Uterus (tissue), 4 donors: ENCODE data around the gene KCNK3. TPM values are rescaled to one million over a fixed set of nuclear protein-coding genes. Genes with fewer than 3 reads are reported as not detected.
"Not testable (repeated sequence)": the region's sequence is repeated elsewhere in the genome, so short reads cannot be mapped to it uniquely, and the experiment has no call there.

ENCODE experiments used
- DNase-seq, 2 donors: peaks; one replicate each; pipeline ENCODE4 v3.0.0-alpha.2; 2019 to 2020
- H3K27ac ChIP-seq, 2 donors: fragments of 200-600 bp; sonication (generic); 1 replicate in 1 of 2; 2 replicates in 1 of 2; pipeline ENCODE4 v1.5.1; 2016 to 2018
- H3K27me3 ChIP-seq, 2 donors: fragments of 200-600 bp; sonication (generic); one replicate each; pipeline ENCODE4 v1.5.1; 2018 to 2019; ENCODE audit warnings: control low read depth in 1 of 2
- H3K36me3 ChIP-seq, 2 donors: fragments of 200-600 bp; sonication (generic); one replicate each; pipeline ENCODE4 v1.5.1; 2019; ENCODE audit warnings: control low read depth in 1 of 2
- H3K4me1 ChIP-seq, 2 donors: fragments of 200-600 bp; sonication (generic); one replicate each; pipeline ENCODE4 v1.5.1; 2018 to 2019; ENCODE audit warnings: control low read depth in 1 of 2
- H3K4me3 ChIP-seq, 2 donors: fragments of 200-600 bp; sonication (generic); 1 replicate in 1 of 2; 2 replicates in 1 of 2; pipeline ENCODE4 v1.5.1; 2018 to 2019; ENCODE audit warnings: mild to moderate bottlenecking in 1 of 2
- H3K9me3 ChIP-seq, 2 donors: fragments of 200-600 bp; sonication (generic); one replicate each; pipeline ENCODE4 v1.5.1; 2019; ENCODE audit warnings: control low read depth in 1 of 2
- CTCF ChIP-seq, 4 experiments: fragments of 200-600 bp in 2 of 4; fragments of 450-650 bp in 2 of 4; sonication (generic) in 2 of 4; IDR thresholded peaks; one replicate each; pipeline ENCODE4 v1.5.1; 2016 to 2019; ENCODE audit warnings: antibody characterized with exemption in 4 of 4, mild to moderate bottlenecking in 2 of 4, moderate library complexity in 1 of 4
- POLR2A ChIP-seq, 2 donors: fragments of 450-650 bp; IDR thresholded peaks; one replicate each; pipeline ENCODE4 v1.6.1; 2016; ENCODE audit warnings: antibody characterized with exemption in 2 of 2, mild to moderate bottlenecking in 1 of 2, moderate library complexity in 1 of 2
- intact Hi-C: fragments of 100-400 bp; cut with DNase I; formaldehyde crosslinking; loops from one replicate; pipeline ENCODE4 v1.15.1; 2023; ENCODE audit warnings: low total_unique reads
- total RNA-seq, 4 donors: library from RNA; depleted of rRNA in 3 of 4; stranded (reverse); fragments of >200 nt in 3 of 4; gene quantifications; one replicate each; pipeline versions ENCODE4 v1.1.0 to v1.2.4, GENCODE V29; 2014 to 2023
- donor health status: DM: yes; HTN: yes; CAD: no.

The KCNK3 gene
- total RNA-seq, 4 donors from 2014 or later: 0.29 to 7.8 (median 4.6) TPM

DNA sequence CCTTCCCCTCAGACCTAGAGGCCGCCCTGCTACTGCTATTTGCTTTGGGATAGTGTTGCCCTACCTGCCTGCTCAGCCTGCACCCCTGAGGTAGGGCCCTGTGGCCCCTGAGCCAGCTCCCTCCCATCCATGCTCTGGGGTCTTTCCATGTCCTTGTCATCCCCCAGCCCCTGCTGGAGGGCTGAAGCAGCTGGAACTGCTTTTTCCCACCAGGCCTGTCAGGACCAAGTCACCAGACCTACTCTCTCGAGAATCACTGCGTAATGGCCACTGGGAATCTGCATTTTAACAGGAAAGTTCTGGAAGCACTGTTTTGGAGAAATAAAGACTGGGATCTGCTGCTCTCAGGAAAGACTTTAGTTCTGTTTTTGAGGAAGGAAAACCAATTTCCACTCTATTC lies 51.3 kb downstream of the KCNK3 start:
- TF ChIP-seq CTCF (IDR thresholded peaks at IDR 0.05) (no peak), POLR2A (IDR thresholded peaks at IDR 0.05) (no peak)
- intact Hi-C loops: no loop called here
- Histone ChIP-seq H3K4me3 (no peak overlapping the region), H3K27me3 (no peaks in the 10 kb centered on the region), H3K36me3 (no peaks in the 10 kb centered on the region), H3K27ac (no peak overlapping the region), H3K9me3 (no peaks in the 10 kb centered on the region), H3K4me1 (no peaks in the 10 kb centered on the region)
- no peak for DNase-seq

GRCh38 chr2:26744953-26745352 lies 52.4 kb downstream of the KCNK3 start:
- intact Hi-C loops: loop anchor here (5.0 kb wide), 1 partner anchor 138 kb away; no protein-coding TSS in a partner anchor
- TF ChIP-seq CTCF (IDR thresholded peaks at IDR 0.05): no peak
- no peak for TF ChIP-seq POLR2A (IDR thresholded peaks at IDR 0.05)

GRCh38 chr2:26745609-26746327 lies 53.2 kb downstream of the KCNK3 start:
- TF ChIP-seq CTCF (IDR thresholded peaks at IDR 0.05) (peak; percentile 83 to 94 (median 88)), POLR2A (IDR thresholded peaks at IDR 0.05) (no peak)
- intact Hi-C loops: loop anchor here (5.0 kb wide), 1 partner anchor 138 kb away; no protein-coding TSS in a partner anchor
- no peaks in the 10 kb centered on the region for H3K27me3 ChIP-seq
- H3K27ac ChIP-seq: no peak overlapping the region
- peak; percentile 76 to 80 for DNase-seq
- no peaks in the 10 kb centered on the region for H3K36me3 ChIP-seq
- no peak overlapping the region for H3K4me3 ChIP-seq
- no peaks in the 10 kb centered on the region for H3K9me3 ChIP-seq
- H3K4me1 ChIP-seq: no peaks in the 10 kb centered on the region

More at GRCh38 chr2:26744953-26745352, 52.4 kb downstream of the KCNK3 start:
- H3K4me3 ChIP-seq: no peak overlapping the region
- DNase-seq: no peak
- H3K9me3 ChIP-seq: no peaks in the 10 kb centered on the region
- H3K36me3 ChIP-seq: no peaks in the 10 kb centered on the region
- no peaks in the 10 kb centered on the region for H3K4me1 ChIP-seq
- no peak overlapping the region for H3K27ac ChIP-seq
- H3K27me3 ChIP-seq: no peaks in the 10 kb centered on the region

- intact Hi-C loops: loop anchor here (5.0 kb wide), 1 partner anchor 140 kb away; no protein-coding TSS in a partner anchor
- Histone ChIP-seq H3K27me3 (no peaks in the 10 kb centered on the region), H3K36me3 (no peaks in the 10 kb centered on the region), H3K27ac (no peak overlapping the region), H3K4me1 (no peaks in the 10 kb centered on the region), H3K4me3 (no peak overlapping the region), H3K9me3 (no peaks in the 10 kb centered on the region)
- no peak for DNase-seq
- TF ChIP-seq POLR2A (IDR thresholded peaks at IDR 0.05): no peak
- no peak for TF ChIP-seq CTCF (IDR thresholded peaks at IDR 0.05)
These were observed 54.4 kb downstream of the KCNK3 start for GRCh38 chr2:26746934-26747333.

- not testable (repeated sequence) for H3K9me3 ChIP-seq, H3K4me1 ChIP-seq, H3K4me3 ChIP-seq, H3K36me3 ChIP-seq, H3K27ac ChIP-seq, DNase-seq, H3K27me3 ChIP-seq
- intact Hi-C loops: loop anchor here (5.0 kb wide), 1 partner anchor 143 kb away; no protein-coding TSS in a partner anchor
These were observed 57.4 kb downstream of the KCNK3 start for GRCh38 chr2:26749787-26750420.

- H3K4me1 ChIP-seq, intact Hi-C loops: not testable (repeated sequence)
These were observed 57.9 kb downstream of the KCNK3 start for GRCh38 chr2:26750467-26750866.

More at GRCh38 chr2:26750467-26750866, 57.9 kb downstream of the KCNK3 start:
- H3K4me3 ChIP-seq, H3K27ac ChIP-seq, H3K36me3 ChIP-seq, H3K27me3 ChIP-seq, DNase-seq, H3K9me3 ChIP-seq: not testable (repeated sequence)
